Neural cell (in vitro differentiated cells): ENCODE results near the gene MAST2.

Experiments used
- CTCF ChIP-seq: fragments of 450-650 bp; IDR thresholded peaks from 2 replicates; pipeline ENCODE4 v1.5.1; 2014; ENCODE audit warnings: antibody characterized with exemption, mild to moderate bottlenecking, moderate library complexity; ENCODE audit not compliant: poor library complexity, severe bottlenecking
- EP300 ChIP-seq: fragments of 450-650 bp; conservative IDR thresholded peaks from 2 replicates; pipeline ENCODE4 v1.6.1; 2014; ENCODE audit warnings: antibody characterized with exemption, mild to moderate bottlenecking, moderate library complexity; ENCODE audit not compliant: poor library complexity, severe bottlenecking
- MXI1 ChIP-seq: fragments of 450-650 bp; conservative IDR thresholded peaks from 2 replicates; pipeline ENCODE4 v1.6.1; 2014; ENCODE audit warnings: antibody characterized with exemption, mild to moderate bottlenecking; ENCODE audit not compliant: poor library complexity, severe bottlenecking
- POLR2AphosphoS5 ChIP-seq: IDR thresholded peaks from 2 replicates; pipeline ENCODE4 v1.6.1; 2012

- TF ChIP-seq CTCF (no peak), MXI1 (no peak), POLR2AphosphoS5 (no peak), EP300 (no peak)
Measured at GRCh38 chr1:46021046-46021996, 217.9 kb downstream of the MAST2 start.
